ENCODE data around the gene IFITM1.

Gene IFITM1

DNA sequence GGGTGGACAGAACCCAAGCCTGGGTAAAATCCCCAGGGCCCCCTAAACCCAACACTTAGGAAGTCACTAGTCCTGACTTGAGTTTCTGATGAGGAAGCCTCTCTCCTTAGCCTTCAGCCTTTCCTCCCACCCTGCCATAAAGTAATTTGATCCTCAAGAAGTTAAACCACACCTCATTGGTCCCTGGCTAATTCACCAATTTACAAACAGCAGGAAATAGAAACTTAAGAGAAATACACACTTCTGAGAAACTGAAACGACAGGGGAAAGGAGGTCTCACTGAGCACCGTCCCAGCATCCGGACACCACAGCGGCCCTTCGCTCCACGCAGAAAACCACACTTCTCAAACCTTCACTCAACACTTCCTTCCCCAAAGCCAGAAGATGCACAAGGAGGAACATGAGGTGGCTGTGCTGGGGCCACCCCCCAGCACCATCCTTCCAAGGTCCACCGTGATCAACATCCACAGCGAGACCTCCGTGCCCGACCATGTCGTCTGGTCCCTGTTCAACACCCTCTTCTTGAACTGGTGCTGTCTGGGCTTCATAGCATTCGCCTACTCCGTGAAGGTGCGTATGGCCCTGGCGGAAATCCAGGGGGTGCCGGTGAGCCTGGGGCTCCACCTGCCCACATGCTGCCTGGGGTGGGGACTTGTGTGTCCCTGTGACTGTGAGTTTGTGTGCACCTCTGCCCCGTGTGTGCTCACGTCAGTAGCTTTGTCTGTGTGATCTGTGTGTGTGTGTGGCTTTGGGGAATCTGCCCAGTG, at the start of gene IFITM1:
IFITM1 (plus strand) TSS at position 254 of the 767 bp plus-strand sequence; CDS start at position 385, 131 bp downstream.
- no peak for DNase-seq

DNA sequence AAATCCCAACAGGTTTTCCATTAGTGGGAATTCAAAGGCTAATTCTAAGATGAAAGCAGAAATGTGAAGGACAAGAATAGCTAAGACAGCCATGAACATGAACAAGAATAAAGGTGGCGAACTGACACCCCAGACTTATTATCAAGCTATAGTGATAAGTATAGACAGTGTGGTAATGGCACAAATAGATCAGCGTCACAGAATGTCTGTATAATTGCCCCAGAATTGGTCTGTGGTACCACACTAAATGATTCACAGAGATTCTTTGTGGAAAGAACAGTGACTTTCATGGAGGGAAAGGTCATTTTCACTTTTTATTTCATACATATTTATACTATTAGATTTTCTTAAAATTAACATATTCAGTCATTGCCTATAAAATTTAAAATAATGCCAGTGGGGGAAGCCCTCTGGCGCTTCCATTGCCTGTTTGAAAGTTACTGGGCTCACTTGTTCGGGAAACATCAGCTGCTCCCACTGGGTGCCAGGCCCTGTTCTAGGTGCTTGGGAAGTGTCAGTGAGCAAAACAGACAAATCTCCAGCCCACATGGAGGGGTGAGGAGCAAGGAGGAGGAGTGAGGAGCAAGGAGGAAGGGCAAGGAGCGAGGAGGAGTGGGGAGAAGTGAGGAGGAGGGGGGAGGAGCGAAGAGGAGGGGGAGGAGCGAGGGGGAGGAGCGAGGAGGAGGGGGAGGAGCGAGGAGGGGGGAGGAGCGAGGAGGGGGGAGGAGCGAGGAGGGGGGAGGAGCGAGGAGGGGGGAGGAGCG, 47.0 kb upstream of the IFITM1 start:
- no peak for DNase-seq

DNA sequence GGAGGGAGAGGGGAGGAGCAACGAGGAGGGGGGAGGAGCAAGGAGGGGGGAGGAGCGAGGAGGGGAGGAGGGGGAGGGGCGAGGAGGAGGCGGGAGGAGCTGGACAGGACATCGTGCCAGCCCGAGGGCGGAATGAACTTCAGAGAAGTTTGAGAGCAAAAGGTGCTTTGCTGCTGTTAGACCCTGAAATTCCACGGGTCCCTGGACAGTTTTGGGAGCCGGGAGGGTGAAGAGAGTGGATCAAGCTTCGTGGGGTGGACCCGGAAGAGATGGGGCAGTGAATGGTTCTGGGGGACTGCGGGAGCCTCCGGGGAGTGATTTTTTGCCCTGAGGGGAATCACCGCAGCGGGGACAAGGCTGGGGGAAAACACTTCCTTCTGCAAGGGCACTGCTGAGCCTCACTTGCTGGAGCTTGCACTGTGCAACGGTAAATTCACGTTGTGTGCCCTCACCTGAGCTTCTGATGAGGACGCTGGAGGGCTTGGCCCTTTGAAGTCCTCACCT, 46.3 kb upstream of the IFITM1 start:
- DNase-seq: no peak

DNA sequence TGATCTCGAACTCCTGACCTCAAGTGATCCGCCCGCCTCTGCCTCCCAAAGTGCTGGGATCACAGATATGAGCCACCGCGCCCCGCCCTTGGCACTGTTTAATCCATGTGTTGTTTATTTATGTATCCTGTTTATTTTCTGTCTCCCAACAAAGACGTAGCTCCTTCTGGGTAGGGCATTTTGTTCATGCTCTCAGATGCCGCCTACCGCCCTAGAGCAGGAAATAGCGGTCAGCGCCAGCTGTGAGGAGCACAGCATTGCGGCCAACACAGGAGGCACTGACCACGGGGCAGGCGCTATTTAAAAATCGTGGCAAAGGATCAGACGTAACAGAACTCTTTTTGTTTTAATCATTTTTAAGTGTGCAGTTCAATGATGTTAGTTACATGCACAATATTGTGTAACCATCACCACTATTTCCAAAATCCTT, 45.1 kb upstream of the IFITM1 start:
- DNase-seq: peak; percentile 25

DNA sequence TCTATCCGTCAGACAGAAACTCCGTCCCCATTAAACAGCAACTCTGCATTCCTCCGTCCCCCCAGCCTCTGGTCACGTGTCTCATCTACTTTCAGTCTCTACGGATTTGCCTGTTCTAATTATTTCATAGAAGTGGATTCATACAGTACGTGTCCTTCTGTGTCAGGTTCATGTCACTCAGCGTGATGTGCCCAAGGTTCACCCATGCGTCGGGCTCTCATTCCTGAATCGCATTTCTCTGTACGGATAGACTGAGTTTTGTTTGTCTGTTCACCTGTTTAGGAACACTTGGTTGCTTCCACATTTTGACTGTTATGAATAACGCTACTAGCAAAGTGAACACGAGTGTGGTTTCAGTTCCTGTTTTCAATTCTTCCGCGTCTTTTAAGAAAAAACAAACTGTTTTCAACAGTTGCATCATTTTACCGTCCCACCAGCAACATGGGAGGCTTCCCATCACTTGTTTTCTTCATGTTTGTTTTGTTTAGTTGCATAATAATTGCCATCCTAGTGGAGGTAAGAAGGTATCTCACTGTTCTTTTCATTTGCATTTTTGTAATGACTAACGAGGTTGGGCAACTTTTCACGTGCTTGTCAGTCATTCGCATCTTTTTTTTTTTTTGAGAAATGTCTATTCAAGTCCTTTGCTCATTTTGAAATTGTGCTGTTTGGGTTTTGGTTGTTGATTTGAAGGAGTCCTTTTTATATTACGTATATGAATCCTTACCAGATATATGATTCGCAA, 44.5 kb upstream of the IFITM1 start:
- no peak for DNase-seq

DNA sequence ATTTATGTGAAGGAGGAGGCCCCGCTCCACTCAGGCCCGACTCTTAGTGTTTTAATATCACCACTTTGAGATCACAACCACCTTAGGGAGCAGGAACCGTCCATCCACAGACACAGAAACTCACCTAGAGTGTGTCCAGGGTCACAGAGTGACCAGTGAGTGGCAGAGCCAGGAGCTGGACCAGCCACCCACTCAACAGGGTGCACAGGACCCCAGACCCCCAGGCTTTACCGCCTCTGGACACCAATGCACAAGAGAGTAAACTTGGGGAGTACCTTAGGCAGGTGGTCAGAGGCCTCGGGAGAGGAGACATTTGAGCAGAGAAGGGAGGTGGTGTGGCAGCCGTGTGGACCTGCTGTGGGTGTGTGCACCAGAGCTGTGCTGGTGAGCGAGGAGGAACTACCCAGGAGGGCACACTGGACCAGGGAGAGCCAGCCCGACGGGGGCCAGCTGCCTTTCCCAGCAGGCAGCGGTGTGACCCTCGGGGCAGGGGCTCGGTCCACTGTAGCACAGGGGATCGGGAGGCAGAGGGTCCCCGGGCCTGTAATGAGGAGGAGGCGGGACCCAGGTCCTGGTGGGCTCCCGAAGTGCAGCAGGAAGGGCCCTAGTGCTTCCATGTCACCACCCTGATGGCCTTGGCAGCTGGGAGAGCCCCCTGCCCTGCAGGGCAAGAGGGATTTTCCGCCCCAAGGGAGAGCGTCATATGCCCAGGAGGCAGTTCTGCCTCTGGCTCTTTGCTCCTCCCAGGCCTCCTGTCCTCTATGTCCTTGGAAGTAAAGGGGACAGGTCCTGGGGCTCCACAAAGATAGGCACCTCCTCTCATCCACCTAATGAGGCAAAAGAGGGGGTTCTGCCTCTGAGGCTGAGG, 43.2 kb upstream of the IFITM1 start:
- no peak for DNase-seq

DNA sequence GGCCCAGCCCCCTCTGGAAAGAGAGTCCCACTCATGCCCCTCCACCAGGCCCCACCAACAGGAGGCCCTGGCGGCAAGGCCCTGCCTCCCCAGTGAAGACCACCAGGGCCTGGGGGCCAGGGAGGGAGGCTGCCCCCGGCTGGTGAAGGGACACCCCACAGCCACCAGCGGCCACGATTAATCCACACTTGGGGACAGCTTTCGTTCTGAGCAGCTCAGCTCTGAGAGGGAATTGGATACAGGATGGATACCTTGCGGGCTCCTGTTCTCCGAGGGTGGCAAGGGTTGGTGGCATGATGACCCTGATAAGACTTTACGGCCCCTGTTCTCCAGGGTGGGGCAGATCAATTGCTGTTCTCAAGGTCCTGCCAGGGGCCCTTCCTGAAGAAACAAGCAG, 42.5 kb upstream of the IFITM1 start:
- DNase-seq: no peak

DNA sequence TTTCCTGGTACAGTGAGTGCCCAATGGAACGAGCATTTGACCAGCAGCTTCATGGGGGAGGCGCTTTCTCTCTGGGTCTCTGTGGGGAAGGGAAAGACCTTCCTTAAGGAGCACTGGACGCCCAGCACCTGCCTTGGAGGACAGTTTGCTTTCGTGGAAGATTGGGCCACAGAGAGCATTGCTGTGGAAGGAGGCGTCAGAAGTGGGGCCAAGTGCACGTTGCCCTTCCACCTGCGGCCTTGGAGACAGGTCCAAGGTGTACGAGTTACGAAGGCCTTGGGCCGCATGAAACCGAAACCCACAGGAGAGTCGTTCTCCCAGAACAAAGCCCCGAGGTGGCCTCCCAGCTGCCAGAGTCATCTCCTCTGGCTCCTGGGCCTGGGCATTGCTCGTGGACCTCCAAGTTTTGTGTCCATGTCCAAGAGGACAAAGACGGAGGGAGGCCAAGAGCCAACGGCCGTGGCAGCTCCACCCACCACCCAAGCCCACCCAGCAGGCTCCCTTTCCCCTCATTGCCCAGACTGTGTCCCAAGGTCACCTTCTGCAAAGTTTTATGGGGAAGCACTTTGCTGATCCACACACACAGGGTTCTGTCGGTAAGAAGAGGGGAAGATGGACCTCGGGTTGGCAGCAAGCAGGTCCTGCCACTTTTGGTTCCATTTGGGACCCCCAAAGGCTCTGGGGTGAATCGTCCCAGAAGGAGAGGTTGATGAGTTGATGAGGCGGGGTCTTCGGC, 41.5 kb upstream of the IFITM1 start:
- no peak for DNase-seq

DNA sequence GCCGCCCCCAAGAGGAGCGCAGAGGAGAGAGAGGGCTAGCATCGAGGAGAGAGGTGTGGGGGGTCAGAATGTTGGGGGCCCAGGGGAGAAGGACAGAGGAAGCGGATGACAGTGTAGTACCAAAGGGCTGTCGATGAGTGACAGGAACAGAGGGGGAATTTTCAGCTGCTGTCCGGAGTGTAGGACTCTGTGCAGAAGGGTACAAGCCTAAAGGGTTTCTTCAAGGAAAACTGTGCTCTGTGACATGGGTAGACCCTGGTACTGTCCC, 41.0 kb upstream of the IFITM1 start:
- DNase-seq: no peak

DNA sequence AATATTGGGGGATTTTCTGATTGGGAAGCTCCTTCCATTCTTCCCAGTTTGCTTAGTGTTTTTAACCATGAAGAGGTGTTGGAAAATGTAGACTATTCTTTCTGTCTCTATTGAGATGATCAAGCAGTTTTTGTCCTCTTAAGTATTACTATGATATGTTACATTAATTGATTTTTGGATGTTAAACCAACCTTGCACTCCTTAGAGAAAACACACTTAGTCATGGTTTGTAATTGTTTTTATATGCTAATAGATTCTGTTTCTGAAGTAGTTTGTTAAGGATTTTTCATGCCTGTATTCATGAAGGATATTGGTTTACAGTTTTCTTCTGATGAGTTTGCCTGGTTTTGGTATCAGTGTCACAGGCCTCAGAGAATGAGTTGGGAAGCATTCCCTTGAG, 37.6 kb upstream of the IFITM1 start:
- no peak for DNase-seq

DNA sequence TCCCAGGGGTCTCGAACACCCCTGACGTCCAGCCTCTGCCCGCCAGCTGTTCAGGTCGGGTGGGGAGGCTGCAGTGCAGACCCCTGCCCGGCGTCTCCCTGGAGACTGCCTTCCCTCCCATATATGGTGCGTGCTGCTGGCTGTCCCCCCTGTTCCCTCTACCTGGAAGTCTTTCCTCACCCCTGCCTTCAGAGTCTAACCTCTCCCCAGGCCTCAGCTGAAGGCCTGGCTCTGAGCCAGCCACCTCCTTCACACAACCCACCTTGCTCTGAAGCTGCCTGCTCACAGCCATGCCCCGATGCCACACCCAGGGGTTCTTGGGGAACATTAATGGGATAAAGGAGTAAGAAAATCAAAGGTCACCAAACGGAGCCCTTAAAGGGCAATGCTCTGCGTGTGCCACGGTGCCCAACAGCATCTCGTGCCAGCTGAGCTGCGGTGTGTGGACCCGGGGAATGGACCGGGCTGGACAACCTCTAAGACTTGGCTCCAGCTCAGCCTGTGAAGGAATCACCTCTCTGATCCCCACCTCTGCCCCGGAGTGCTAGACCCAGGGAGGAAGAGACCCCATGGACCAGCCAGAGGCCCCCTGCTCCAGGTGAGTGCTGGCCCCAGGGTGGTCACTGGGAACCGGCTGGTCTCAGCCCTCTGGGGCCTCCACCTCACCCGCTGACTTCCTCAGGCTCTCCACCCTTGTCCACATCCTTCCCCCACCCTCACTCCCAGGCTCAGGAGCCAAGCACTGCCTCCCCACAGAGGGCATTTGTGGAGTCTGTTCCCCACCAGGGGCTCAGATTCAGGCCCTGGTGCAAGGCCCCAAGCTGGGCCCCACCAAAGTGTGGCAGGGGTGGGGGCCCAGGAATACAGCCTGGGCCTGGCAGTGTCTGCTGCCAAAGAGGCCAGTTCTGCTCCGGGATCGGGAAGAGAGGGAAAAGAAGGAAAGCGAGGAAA, 35.6 kb upstream of the IFITM1 start, which contains the start of gene NLRP6:
NLRP6 (plus strand) TSS at position 407 of the 951 bp plus-strand sequence; CDS start at position 570, 163 bp downstream.
- DNase-seq: no peak

DNA sequence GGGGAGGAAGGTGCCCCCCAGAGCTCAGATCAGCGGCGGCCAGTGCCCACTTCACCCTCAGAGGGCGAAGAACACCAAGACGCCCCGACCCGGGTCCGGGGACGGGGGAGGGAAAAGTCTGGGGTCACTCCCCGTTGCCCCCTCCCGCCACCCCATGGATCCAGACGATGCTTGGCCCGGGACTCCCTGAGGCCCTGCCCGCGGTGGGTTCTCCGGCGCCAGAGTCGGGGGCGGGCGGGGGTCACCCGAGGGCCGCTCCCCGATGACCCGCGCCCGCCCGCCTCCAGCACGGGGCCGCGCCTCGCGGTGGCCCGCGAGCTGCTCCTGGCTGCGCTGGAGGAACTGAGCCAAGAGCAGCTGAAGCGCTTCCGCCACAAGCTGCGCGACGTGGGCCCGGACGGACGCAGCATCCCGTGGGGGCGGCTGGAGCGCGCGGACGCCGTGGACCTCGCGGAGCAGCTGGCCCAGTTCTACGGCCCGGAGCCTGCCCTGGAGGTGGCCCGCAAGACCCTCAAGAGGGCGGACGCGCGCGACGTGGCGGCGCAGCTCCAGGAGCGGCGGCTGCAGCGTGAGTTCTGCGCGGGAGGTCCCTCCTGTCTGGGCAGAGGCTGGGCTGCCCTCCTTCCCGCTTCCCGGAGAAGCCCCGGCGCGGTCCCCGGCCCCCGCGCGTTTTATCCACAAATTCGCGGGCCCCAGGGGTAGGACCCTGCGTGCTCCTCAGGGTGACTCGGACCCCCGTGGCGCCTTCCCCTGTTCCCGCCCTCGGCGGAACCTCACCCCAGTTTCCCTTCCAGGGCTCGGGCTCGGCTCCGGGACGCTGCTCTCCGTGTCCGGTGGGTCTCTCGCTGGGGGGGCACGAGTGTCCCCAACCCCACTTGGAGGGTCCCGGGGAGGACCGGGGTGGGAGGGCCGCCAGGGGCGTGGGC, 34.5 kb upstream of the IFITM1 start:
- no peak for DNase-seq

DNA sequence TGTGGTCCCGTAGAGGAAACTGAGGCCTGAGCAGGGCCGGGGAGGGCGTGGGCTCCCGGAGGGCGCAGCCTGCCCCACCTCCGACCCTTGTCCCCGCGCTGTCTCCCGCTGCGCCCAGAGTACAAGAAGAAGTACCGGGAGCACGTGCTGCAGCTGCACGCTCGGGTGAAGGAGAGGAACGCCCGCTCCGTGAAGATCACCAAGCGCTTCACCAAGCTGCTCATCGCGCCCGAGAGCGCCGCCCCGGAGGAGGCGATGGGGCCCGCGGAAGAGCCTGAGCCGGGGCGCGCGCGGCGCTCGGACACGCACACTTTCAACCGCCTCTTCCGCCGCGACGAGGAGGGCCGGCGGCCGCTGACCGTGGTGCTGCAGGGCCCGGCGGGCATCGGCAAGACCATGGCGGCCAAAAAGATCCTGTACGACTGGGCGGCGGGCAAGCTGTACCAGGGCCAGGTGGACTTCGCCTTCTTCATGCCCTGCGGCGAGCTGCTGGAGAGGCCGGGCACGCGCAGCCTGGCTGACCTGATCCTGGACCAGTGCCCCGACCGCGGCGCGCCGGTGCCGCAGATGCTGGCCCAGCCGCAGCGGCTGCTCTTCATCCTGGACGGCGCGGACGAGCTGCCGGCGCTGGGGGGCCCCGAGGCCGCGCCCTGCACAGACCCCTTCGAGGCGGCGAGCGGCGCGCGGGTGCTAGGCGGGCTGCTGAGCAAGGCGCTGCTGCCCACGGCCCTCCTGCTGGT, 33.7 kb upstream of the IFITM1 start:
- DNase-seq: no peak

DNA sequence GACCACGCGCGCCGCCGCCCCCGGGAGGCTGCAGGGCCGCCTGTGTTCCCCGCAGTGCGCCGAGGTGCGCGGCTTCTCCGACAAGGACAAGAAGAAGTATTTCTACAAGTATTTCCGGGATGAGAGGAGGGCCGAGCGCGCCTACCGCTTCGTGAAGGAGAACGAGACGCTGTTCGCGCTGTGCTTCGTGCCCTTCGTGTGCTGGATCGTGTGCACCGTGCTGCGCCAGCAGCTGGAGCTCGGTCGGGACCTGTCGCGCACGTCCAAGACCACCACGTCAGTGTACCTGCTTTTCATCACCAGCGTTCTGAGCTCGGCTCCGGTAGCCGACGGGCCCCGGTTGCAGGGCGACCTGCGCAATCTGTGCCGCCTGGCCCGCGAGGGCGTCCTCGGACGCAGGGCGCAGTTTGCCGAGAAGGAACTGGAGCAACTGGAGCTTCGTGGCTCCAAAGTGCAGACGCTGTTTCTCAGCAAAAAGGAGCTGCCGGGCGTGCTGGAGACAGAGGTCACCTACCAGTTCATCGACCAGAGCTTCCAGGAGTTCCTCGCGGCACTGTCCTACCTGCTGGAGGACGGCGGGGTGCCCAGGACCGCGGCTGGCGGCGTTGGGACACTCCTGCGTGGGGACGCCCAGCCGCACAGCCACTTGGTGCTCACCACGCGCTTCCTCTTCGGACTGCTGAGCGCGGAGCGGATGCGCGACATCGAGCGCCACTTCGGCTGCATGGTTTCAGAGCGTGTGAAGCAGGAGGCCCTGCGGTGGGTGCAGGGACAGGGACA, 32.9 kb upstream of the IFITM1 start:
- DNase-seq: no peak

DNA sequence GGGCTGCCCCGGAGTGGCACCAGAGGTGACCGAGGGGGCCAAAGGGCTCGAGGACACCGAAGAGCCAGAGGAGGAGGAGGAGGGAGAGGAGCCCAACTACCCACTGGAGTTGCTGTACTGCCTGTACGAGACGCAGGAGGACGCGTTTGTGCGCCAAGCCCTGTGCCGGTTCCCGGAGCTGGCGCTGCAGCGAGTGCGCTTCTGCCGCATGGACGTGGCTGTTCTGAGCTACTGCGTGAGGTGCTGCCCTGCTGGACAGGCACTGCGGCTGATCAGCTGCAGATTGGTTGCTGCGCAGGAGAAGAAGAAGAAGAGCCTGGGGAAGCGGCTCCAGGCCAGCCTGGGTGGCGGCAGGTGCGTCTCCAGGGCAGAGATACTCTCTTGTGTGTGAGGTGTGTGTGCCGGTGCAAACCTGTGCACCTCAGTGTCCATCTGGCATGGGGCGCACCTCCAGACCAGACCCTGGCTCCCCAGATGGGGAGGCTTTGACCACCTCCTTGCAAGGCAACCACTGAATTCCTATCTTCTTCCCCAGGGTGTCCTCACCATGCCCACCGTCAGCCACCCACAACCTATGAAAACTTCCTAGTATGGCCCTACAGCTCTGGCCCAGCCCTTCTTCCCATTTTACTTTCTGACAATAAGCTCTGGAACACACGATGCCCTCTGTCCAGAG, 32.2 kb upstream of the IFITM1 start:
- no peak for DNase-seq

DNA sequence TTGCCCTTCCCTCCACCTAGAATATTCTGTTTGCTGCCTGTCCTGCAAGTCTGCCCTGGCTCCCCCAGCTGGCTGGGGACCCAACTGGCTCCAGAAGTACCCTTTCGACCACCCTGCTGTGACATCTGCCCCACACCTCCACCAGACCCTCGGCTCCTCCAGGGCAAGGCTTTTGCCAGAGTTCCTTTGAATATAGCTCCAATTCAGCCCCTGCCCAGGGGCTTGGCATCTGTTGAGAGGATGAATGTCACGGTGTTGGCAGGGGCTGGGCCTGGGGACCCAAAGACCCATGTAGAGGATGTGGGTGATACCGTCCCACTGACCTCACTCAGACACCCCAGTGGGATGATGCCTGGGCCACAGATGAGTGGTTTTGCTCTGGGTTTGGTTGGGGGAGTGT, 31.7 kb upstream of the IFITM1 start:
- no peak for DNase-seq

DNA sequence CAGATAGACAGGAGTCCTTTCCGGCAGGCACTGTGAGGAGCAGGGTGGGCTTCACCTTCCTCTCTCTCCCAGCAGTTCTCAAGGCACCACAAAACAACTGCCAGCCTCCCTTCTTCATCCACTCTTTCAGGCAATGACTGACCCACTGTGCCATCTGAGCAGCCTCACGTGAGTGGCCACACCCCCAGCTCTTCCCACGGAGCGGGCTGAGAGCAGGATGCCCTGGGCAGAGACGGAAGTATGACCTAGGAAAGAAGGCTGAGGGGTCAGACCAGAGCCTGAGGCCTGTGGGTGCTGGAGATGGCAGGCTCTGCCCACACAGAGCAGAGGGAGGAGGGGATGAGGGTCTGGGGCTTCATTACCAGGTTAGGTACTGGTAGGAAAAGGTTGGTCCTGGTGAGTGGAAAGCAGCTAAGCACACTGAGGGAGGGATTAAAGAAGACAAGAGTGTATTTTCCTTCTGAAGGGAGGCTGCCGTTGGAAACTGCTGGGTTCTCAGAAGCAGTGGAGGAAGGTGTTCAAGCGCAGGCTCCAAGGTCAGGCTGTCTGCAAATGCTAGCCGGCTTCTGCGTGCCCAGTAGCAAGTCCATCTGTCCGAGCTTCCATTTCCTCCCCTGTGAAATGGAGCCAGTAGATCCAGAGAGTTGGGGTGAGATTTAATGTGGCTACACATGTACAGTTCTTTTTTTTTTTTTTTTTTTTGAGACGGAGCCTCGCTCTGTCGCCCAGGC, 31.0 kb upstream of the IFITM1 start:
- no peak for DNase-seq
